Measurements from ENCODE around the gene ATP11C. TPM values are rescaled to one million over a fixed set of nuclear protein-coding genes. Genes with fewer than 3 reads are reported as not detected.

Gene ATP11C
- total and polyA plus RNA-seq, 10 of the 15 experiments (the other 5 are each of a cell fraction or from before 2014, with no cell fraction given), result 16.2 to 44.0 (median 24.8) TPM

- ChIA-PET CTCF (interaction anchor here (1.0 kb wide), 1 partner anchor 1199 kb away, joined by 3 read pairs; no protein-coding TSS in a partner anchor), SMC1A (ENCODE audit: uncharacterized antibody, unreplicated experiment) (no interaction called here), POLR2A (no interaction called here), RAD21 (ENCODE audit: unreplicated experiment) (no interaction called here)
- Histone ChIP-seq H3K4me1 (ENCODE audit: control insufficient read depth, insufficient read depth, low read length) (no peaks in the 10 kb centered on the region), H2AFZ (ENCODE audit: control insufficient read depth, low read depth, low read length) (no peak overlapping the region), H3K4me3 (no peak overlapping the region), H4K20me1 (ENCODE audit: control insufficient read depth, insufficient read depth) (no peaks in the 10 kb centered on the region), H3K27me3 (replicated peaks in 1 of 2; ENCODE audit: control insufficient read depth in 2 of 2, insufficient read depth in 2 of 2, low read length in 1 of 2) (no peaks in the 10 kb centered on the region), H3K9me3 (replicated peaks; ENCODE audit: control insufficient read depth, insufficient read depth, low read length) (no peaks in the 10 kb centered on the region), H3K4me2 (ENCODE audit: control insufficient read depth, insufficient read depth) (no peak overlapping the region), H3K36me3 (ENCODE audit: control insufficient read depth in 2 of 2, insufficient read depth in 2 of 2, low read length in 1 of 2) (no peaks in the 10 kb centered on the region), H3K27ac (ENCODE audit: control insufficient read depth, insufficient read depth) (no peak overlapping the region), H3K9ac (ENCODE audit: control insufficient read depth, insufficient read depth, low read length) (no peak overlapping the region), H3K79me2 (ENCODE audit: control insufficient read depth, insufficient read depth, low read length) (no peaks in the 10 kb centered on the region)
- BruUV-seq (replicated peaks), result no TSS peak
- ATAC-seq (no peak), FAIRE-seq (no peak), DNase-seq (ENCODE audit: low read depth, low spot score) (no peak)
- in situ Hi-C loops (cut with MboI) (no loop called here), intact Hi-C loops (cut with micrococcal nuclease; ENCODE audit: unreplicated experiment) (loop anchor here (10.0 kb wide), 1 partner anchor 848 kb away; no protein-coding TSS in a partner anchor)
- WGBS (ENCODE audit: insufficient coverage, insufficient replicate concordance, low lambda C conversion rate, missing lambda C conversion rate), result 28% methylated on average over 6 of the region's 6 CpGs
- TF ChIP-seq, protein P1, sequence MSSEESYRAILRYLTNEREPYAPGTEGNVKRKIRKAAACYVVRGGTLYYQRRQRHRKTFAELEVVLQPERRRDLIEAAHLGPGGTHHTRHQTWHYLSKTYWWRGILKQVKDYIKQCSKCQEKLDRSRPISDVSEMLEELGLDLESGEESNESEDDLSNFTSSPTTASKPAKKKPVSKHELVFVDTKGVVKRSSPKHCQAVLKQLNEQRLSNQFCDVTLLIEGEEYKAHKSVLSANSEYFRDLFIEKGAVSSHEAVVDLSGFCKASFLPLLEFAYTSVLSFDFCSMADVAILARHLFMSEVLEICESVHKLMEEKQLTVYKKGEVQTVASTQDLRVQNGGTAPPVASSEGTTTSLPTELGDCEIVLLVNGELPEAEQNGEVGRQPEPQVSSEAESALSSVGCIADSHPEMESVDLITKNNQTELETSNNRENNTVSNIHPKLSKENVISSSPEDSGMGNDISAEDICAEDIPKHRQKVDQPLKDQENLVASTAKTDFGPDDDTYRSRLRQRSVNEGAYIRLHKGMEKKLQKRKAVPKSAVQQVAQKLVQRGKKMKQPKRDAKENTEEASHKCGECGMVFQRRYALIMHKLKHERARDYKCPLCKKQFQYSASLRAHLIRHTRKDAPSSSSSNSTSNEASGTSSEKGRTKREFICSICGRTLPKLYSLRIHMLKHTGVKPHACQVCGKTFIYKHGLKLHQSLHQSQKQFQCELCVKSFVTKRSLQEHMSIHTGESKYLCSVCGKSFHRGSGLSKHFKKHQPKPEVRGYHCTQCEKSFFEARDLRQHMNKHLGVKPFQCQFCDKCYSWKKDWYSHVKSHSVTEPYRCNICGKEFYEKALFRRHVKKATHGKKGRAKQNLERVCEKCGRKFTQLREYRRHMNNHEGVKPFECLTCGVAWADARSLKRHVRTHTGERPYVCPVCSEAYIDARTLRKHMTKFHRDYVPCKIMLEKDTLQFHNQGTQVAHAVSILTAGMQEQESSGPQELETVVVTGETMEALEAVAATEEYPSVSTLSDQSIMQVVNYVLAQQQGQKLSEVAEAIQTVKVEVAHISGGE (CRISPR knock-in tag; IDR thresholded peaks at IDR 0.05), result no peak
- no peak for TF ChIP-seq GABPA (IDR thresholded peaks at IDR 0.05; ENCODE audit: low read depth)
- no peak for TF ChIP-seq RB1 (IDR thresholded peaks at IDR 0.05; ENCODE audit: borderline replicate concordance)
- no peak for TF ChIP-seq CREB1 (IDR thresholded peaks at IDR 0.05; ENCODE audit: low read depth)
- no peak for TF ChIP-seq NR2C2 (IDR thresholded peaks at IDR 0.05; ENCODE audit: borderline replicate concordance, control insufficient read depth, insufficient read length, low read depth)
- no peak for TF ChIP-seq ZSCAN29 (IDR thresholded peaks at IDR 0.05)
- no peak for TF ChIP-seq YY1 (IDR thresholded peaks at IDR 0.05; ENCODE audit: low read depth, low read length)
- TF ChIP-seq CUX1 (IDR thresholded peaks at IDR 0.05; ENCODE audit: insufficient replicate concordance, low read depth, low read length), result no peak
- no peak for TF ChIP-seq ZNF384 (IDR thresholded peaks at IDR 0.05; ENCODE audit: borderline replicate concordance, low read depth, low read length)
- TF ChIP-seq CBX5 (IDR thresholded peaks at IDR 0.05; ENCODE audit: low read depth), result no peak
- no peak for TF ChIP-seq TCF3 (IDR thresholded peaks at IDR 0.05; ENCODE audit: borderline replicate concordance, insufficient read depth, low read depth, low read length)
- TF ChIP-seq ETV6 (conservative IDR thresholded peaks at IDR 0.05 in 1 of 2, IDR thresholded peaks at IDR 0.05 in 1 of 2; ENCODE audit: borderline replicate concordance in 1 of 2, low read depth in 1 of 2), result no peak
Observed at GRCh38 chrX:139972629-139973624, 40.1 kb upstream of the ATP11C start.
